Stimulated activated naive CD8-positive, alpha-beta T cell treated with anti-CD3 and anti-CD28 coated beads, Interleukin-15, Interleukin-2, amounts not matched to agents 100 ng/mL and 50 ng/mL, for 24 hours (primary cell): ENCODE data around the gene XRCC3.

Experiments
- H3K27ac Mint-ChIP-seq: one replicate; pipeline ENCODE4 v1.8.0; 2021; ENCODE audit warnings: mild to moderate bottlenecking, mixed read lengths
- H3K27me3 Mint-ChIP-seq: one replicate; pipeline ENCODE4 v1.8.0; 2021; ENCODE audit warnings: mixed read lengths
- H3K36me3 Mint-ChIP-seq: one replicate; pipeline ENCODE4 v1.8.0; 2021; ENCODE audit warnings: low read depth, mixed read lengths
- H3K4me1 Mint-ChIP-seq: one replicate; pipeline ENCODE4 v1.8.0; 2021; ENCODE audit warnings: low read depth, mixed read lengths
- H3K4me3 Mint-ChIP-seq: one replicate; pipeline ENCODE4 v1.8.0; 2021; ENCODE audit warnings: mild to moderate bottlenecking, mixed read lengths
- H3K9me3 Mint-ChIP-seq: one replicate; pipeline ENCODE4 v1.8.0; 2021; ENCODE audit warnings: mixed read lengths

Gene XRCC3

GRCh38 chr14:103687712-103688111, 27.5 kb downstream of the XRCC3 start:
- H3K4me1 Mint-ChIP-seq, result peaks cover 5% of the 10 kb centered on the region
- H3K27me3 Mint-ChIP-seq, result no peaks in the 10 kb centered on the region
- no peak overlapping the region for H3K27ac Mint-ChIP-seq
- peaks cover 52% of the 10 kb centered on the region for H3K36me3 Mint-ChIP-seq
- H3K4me3 Mint-ChIP-seq, result no peak overlapping the region
- no peaks in the 10 kb centered on the region for H3K9me3 Mint-ChIP-seq

GRCh38 chr14:103686831-103687485, 28.3 kb downstream of the XRCC3 start:
- H3K36me3 Mint-ChIP-seq, result peaks cover 52% of the 10 kb centered on the region
- no peak overlapping the region for H3K27ac Mint-ChIP-seq
- no peak overlapping the region for H3K4me3 Mint-ChIP-seq
- peaks cover 5% of the 10 kb centered on the region for H3K4me1 Mint-ChIP-seq
- H3K9me3 Mint-ChIP-seq, result no peaks in the 10 kb centered on the region
- no peaks in the 10 kb centered on the region for H3K27me3 Mint-ChIP-seq

GRCh38 chr14:103685276-103686211, 29.7 kb downstream of the XRCC3 start:
- Mint-ChIP-seq H3K27me3 (no peaks in the 10 kb centered on the region), H3K27ac (no peak overlapping the region), H3K9me3 (no peaks in the 10 kb centered on the region), H3K4me1 (peaks cover 5% of the 10 kb centered on the region), H3K4me3 (no peak overlapping the region), H3K36me3 (peaks cover 56% of the 10 kb centered on the region)

GRCh38 chr14:103684871-103685270, 30.4 kb downstream of the XRCC3 start:
- peaks cover 58% of the 10 kb centered on the region for H3K36me3 Mint-ChIP-seq

GRCh38 chr14:103684471-103684870, 30.8 kb downstream of the XRCC3 start:
- H3K27me3 Mint-ChIP-seq, result no peaks in the 10 kb centered on the region
- no peak overlapping the region for H3K27ac Mint-ChIP-seq
- no peak overlapping the region for H3K4me3 Mint-ChIP-seq
- H3K9me3 Mint-ChIP-seq, result no peaks in the 10 kb centered on the region
- H3K36me3 Mint-ChIP-seq, result peaks cover 60% of the 10 kb centered on the region
- peaks cover 9% of the 10 kb centered on the region for H3K4me1 Mint-ChIP-seq

More at GRCh38 chr14:103684871-103685270, 30.4 kb downstream of the XRCC3 start:
- Mint-ChIP-seq H3K4me3 (no peak overlapping the region), H3K4me1 (peaks cover 6% of the 10 kb centered on the region), H3K27ac (no peak overlapping the region), H3K27me3 (no peaks in the 10 kb centered on the region), H3K9me3 (no peaks in the 10 kb centered on the region)

- no peaks in the 10 kb centered on the region for H3K9me3 Mint-ChIP-seq
- H3K4me3 Mint-ChIP-seq, result no peak overlapping the region
- H3K27me3 Mint-ChIP-seq, result no peaks in the 10 kb centered on the region
- no peak overlapping the region for H3K27ac Mint-ChIP-seq
- peaks cover 9% of the 10 kb centered on the region for H3K4me1 Mint-ChIP-seq
- peaks cover 61% of the 10 kb centered on the region for H3K36me3 Mint-ChIP-seq
Observed at GRCh38 chr14:103683139-103683538, 32.1 kb downstream of the XRCC3 start.

GRCh38 chr14:103680491-103681231, 34.6 kb downstream of the XRCC3 start:
- Mint-ChIP-seq H3K9me3 (no peaks in the 10 kb centered on the region), H3K27me3 (no peaks in the 10 kb centered on the region), H3K4me3 (no peak overlapping the region), H3K36me3 (peaks cover 62% of the 10 kb centered on the region), H3K27ac (no peak overlapping the region), H3K4me1 (peaks cover 9% of the 10 kb centered on the region)

- Mint-ChIP-seq H3K27me3 (no peaks in the 10 kb centered on the region), H3K4me3 (no peak overlapping the region), H3K4me1 (peaks cover 9% of the 10 kb centered on the region), H3K27ac (peak overlapping the region; percentile 79), H3K9me3 (no peaks in the 10 kb centered on the region), H3K36me3 (peaks cover 60% of the 10 kb centered on the region)
Observed at GRCh38 chr14:103679351-103679750, 35.9 kb downstream of the XRCC3 start.

- Mint-ChIP-seq H3K27me3 (no peaks in the 10 kb centered on the region), H3K9me3 (no peaks in the 10 kb centered on the region), H3K4me3 (no peak overlapping the region), H3K36me3 (peaks cover 61% of the 10 kb centered on the region), H3K4me1 (peaks cover 9% of the 10 kb centered on the region), H3K27ac (no peak overlapping the region)
Observed at GRCh38 chr14:103676881-103677675, 38.2 kb downstream of the XRCC3 start.

GRCh38 chr14:103675957-103676356, 39.3 kb downstream of the XRCC3 start:
- H3K27ac Mint-ChIP-seq, result no peak overlapping the region
- no peak overlapping the region for H3K4me3 Mint-ChIP-seq
- peaks cover 9% of the 10 kb centered on the region for H3K4me1 Mint-ChIP-seq
- H3K27me3 Mint-ChIP-seq, result no peaks in the 10 kb centered on the region
- H3K9me3 Mint-ChIP-seq, result no peaks in the 10 kb centered on the region
- peaks cover 65% of the 10 kb centered on the region for H3K36me3 Mint-ChIP-seq

- Mint-ChIP-seq H3K4me3 (no peak overlapping the region), H3K36me3 (peaks cover 66% of the 10 kb centered on the region), H3K27me3 (no peaks in the 10 kb centered on the region), H3K9me3 (no peaks in the 10 kb centered on the region), H3K27ac (peak overlapping the region; percentile 19), H3K4me1 (no peaks in the 10 kb centered on the region)
Observed at GRCh38 chr14:103671911-103672310, 43.3 kb downstream of the XRCC3 start.

GRCh38 chr14:103669370-103669769, 45.9 kb downstream of the XRCC3 start:
- peaks cover 45% of the 10 kb centered on the region for H3K36me3 Mint-ChIP-seq
- no peak overlapping the region for H3K4me3 Mint-ChIP-seq
- no peak overlapping the region for H3K27ac Mint-ChIP-seq
- no peaks in the 10 kb centered on the region for H3K9me3 Mint-ChIP-seq
- no peaks in the 10 kb centered on the region for H3K4me1 Mint-ChIP-seq
- no peaks in the 10 kb centered on the region for H3K27me3 Mint-ChIP-seq

GRCh38 chr14:103668117-103668516, 47.1 kb downstream of the XRCC3 start:
- Mint-ChIP-seq H3K27me3 (no peaks in the 10 kb centered on the region), H3K4me3 (no peak overlapping the region), H3K9me3 (no peaks in the 10 kb centered on the region), H3K36me3 (peaks cover 47% of the 10 kb centered on the region), H3K27ac (no peak overlapping the region), H3K4me1 (no peaks in the 10 kb centered on the region)

- Mint-ChIP-seq H3K36me3 (peaks cover 43% of the 10 kb centered on the region), H3K4me1 (no peaks in the 10 kb centered on the region), H3K4me3 (no peak overlapping the region), H3K27ac (no peak overlapping the region), H3K9me3 (no peaks in the 10 kb centered on the region), H3K27me3 (no peaks in the 10 kb centered on the region)
Observed at GRCh38 chr14:103667671-103668070, 47.6 kb downstream of the XRCC3 start.
